Measurements from ENCODE around the gene CALR. TPM values are rescaled to one million over a fixed set of nuclear protein-coding genes. Genes with fewer than 3 reads are reported as not detected.
"Not testable (repeated sequence)": the region's sequence is repeated elsewhere in the genome, so short reads cannot be mapped to it uniquely, and the experiment has no call there.

Gene CALR
- total RNA-seq, 2 donors from 2014 or later: 298 to 388 TPM

- no peak for DNase-seq
Measured at GRCh38 chr19:12953138-12953798, 14.9 kb downstream of the CALR start.

GRCh38 chr19:12953799-12954611, 15.6 kb downstream of the CALR start:
- DNase-seq (no peak), ATAC-seq (no peak)
- Histone ChIP-seq H3K4me1 (peaks cover 38% of the 10 kb centered on the region), H3K36me3 (replicated peaks in 1 of 2; ENCODE audit: insufficient read depth in 1 of 2, low read depth in 2 of 2) (peaks cover 1 to 20% of the 10 kb centered on the region in 2 donors), H3K9me3 (no peaks in the 10 kb centered on the region), H3K4me3 (no peak overlapping the region), H3K27me3 (no peaks in the 10 kb centered on the region), H3K27ac (peak overlapping the region in 1 of 4 donors; percentile 0)
- intact Hi-C loops (cut with DNase I): no loop called here
- TF ChIP-seq CTCF (IDR thresholded peaks at IDR 0.05) (no peak), POLR2A (IDR thresholded peaks at IDR 0.05) (no peak)
- WGBS, 2 donors: 59 to 66% methylated on average over 11 to 12 of the region's 12 CpGs

More at GRCh38 chr19:12953138-12953798, 14.9 kb downstream of the CALR start:
- no peaks in the 10 kb centered on the region for H3K9me3 ChIP-seq
- no peak overlapping the region for H3K4me3 ChIP-seq
- H3K4me1 ChIP-seq: peaks cover 39% of the 10 kb centered on the region
- intact Hi-C loops (cut with DNase I): no loop called here
- no peaks in the 10 kb centered on the region for H3K27me3 ChIP-seq
- H3K27ac ChIP-seq: peak overlapping the region in 2 of 4 donors; percentile 10 to 52
- WGBS, 2 donors: 44 to 53% methylated on average over 7 to 10 of the region's 11 CpGs
- no peak for ATAC-seq
- H3K36me3 ChIP-seq (replicated peaks in 1 of 2; ENCODE audit: insufficient read depth in 1 of 2, low read depth in 2 of 2): peaks cover 8 to 28% of the 10 kb centered on the region in 2 donors
- TF ChIP-seq POLR2A (IDR thresholded peaks at IDR 0.05): no peak

- Histone ChIP-seq H3K27ac (peak overlapping the region in 1 of 4 donors; percentile 0), H3K4me3 (no peak overlapping the region), H3K4me1 (peaks cover 38% of the 10 kb centered on the region), H3K9me3 (no peaks in the 10 kb centered on the region), H3K36me3 (replicated peaks in 1 of 2; ENCODE audit: insufficient read depth in 1 of 2, low read depth in 2 of 2) (peaks cover 0 to 16% of the 10 kb centered on the region in 2 donors), H3K27me3 (no peaks in the 10 kb centered on the region)
- intact Hi-C loops (cut with DNase I): no loop called here
- ATAC-seq (no peak), DNase-seq (no peak)
- 39% methylated on average over 1 of the region's 1 CpG; no CpG with 5 or more reads in 1 of the 2 donors for WGBS, 2 donors
- TF ChIP-seq POLR2A (IDR thresholded peaks at IDR 0.05) (no peak), CTCF (IDR thresholded peaks at IDR 0.05) (no peak)
Measured at GRCh38 chr19:12954612-12954962, 16.2 kb downstream of the CALR start.

- not testable (repeated sequence) for ATAC-seq, H3K4me3 ChIP-seq
- peak overlapping the region in 1 of 4 donors; percentile 12 for H3K27ac ChIP-seq
Measured at GRCh38 chr19:12955575-12955974, 17.2 kb downstream of the CALR start.

GRCh38 chr19:12955996-12956395, 17.6 kb downstream of the CALR start:
- WGBS, 2 donors: 28 to 40% methylated on average over 4 to 12 of the region's 12 CpGs
- peak overlapping the region in 3 of 4 donors; percentile 81 to 91 (median 90) for H3K27ac ChIP-seq
- ATAC-seq (no peak), DNase-seq (no peak)
- H3K4me1 ChIP-seq: peaks cover 38% of the 10 kb centered on the region
- peaks cover 0 to 6% of the 10 kb centered on the region in 2 donors for H3K36me3 ChIP-seq (replicated peaks in 1 of 2; ENCODE audit: insufficient read depth in 1 of 2, low read depth in 2 of 2)
- H3K4me3 ChIP-seq: peak overlapping the region; percentile 67 to 96
- H3K27me3 ChIP-seq: no peaks in the 10 kb centered on the region
- H3K9me3 ChIP-seq: no peaks in the 10 kb centered on the region
- no peak for TF ChIP-seq POLR2A (IDR thresholded peaks at IDR 0.05)
- TF ChIP-seq CTCF (IDR thresholded peaks at IDR 0.05): no peak
- intact Hi-C loops (cut with DNase I): no loop called here

More at GRCh38 chr19:12955575-12955974, 17.2 kb downstream of the CALR start:
- DNase-seq; H3K9me3 ChIP-seq; H3K27me3 ChIP-seq; H3K36me3 ChIP-seq (replicated peaks in 1 of 2; ENCODE audit: insufficient read depth in 1 of 2, low read depth in 2 of 2); intact Hi-C loops (cut with DNase I): not testable (repeated sequence)
- peaks cover 38% of the 10 kb centered on the region for H3K4me1 ChIP-seq
- 87 to 100% methylated on average over 5 to 9 of the region's 9 CpGs for WGBS, 2 donors
